HG02970 (cell line): ENCODE results near the gene SLC25A29.

ENCODE experiments used
- ATAC-seq: cut with Tn5 transposase; IDR thresholded peaks from one replicate; pipeline ENCODE4 v1.9.1; 2021; ENCODE audit warnings: mild to moderate bottlenecking, moderate library complexity, moderate number of reproducible peaks; ENCODE audit not compliant: unreplicated experiment, low FRiP score

Gene SLC25A29

GRCh38 chr14:100332071-100332639 lies 25.9 kb upstream of the SLC25A29 start:
- no peak for ATAC-seq

GRCh38 chr14:100330388-100330931 lies 24.2 kb upstream of the SLC25A29 start:
- no peak for ATAC-seq

GRCh38 chr14:100330007-100330344 lies 23.7 kb upstream of the SLC25A29 start:
- ATAC-seq = no peak

- ATAC-seq = no peak
Observed at GRCh38 chr14:100329233-100330006, 23.2 kb upstream of the SLC25A29 start.

- ATAC-seq = no peak
Observed at GRCh38 chr14:100328495-100329163, 22.4 kb upstream of the SLC25A29 start.

GRCh38 chr14:100327128-100327527 lies 20.9 kb upstream of the SLC25A29 start:
- no peak for ATAC-seq

- no peak for ATAC-seq
Observed at GRCh38 chr14:100325958-100326357, 19.7 kb upstream of the SLC25A29 start.

GRCh38 chr14:100325231-100325632 lies 19.0 kb upstream of the SLC25A29 start:
- no peak for ATAC-seq

GRCh38 chr14:100323942-100324307 lies 17.7 kb upstream of the SLC25A29 start:
- no peak for ATAC-seq

GRCh38 chr14:100323121-100323941 lies 17.1 kb upstream of the SLC25A29 start, which contains the start of gene SLC25A47:
TSS of gene SLC25A47 (plus strand) at chr14:100323339. CDS start at chr14:100323415, 76 bp downstream.
- no peak for ATAC-seq

GRCh38 chr14:100322138-100322957 lies 16.1 kb upstream of the SLC25A29 start:
- ATAC-seq = no peak

GRCh38 chr14:100321473-100322137 lies 15.4 kb upstream of the SLC25A29 start:
- no peak for ATAC-seq

GRCh38 chr14:100320157-100320856 lies 14.1 kb upstream of the SLC25A29 start:
- no peak for ATAC-seq

- ATAC-seq = peak; percentile 54
Observed at GRCh38 chr14:100317912-100318808, 11.9 kb upstream of the SLC25A29 start.

- ATAC-seq = no peak
Observed at GRCh38 chr14:100317389-100317788, 11.1 kb upstream of the SLC25A29 start.

GRCh38 chr14:100314724-100315123 lies 8.5 kb upstream of the SLC25A29 start:
- ATAC-seq = no peak

- no peak for ATAC-seq
Observed at GRCh38 chr14:100313464-100314230, 7.4 kb upstream of the SLC25A29 start.
